ENCODE data around the gene RNF144B.

GRCh38 chr6:18390476-18390875 lies 3.3 kb downstream of the RNF144B start:
- TF ChIP-seq POLR2AphosphoS5 (IDR thresholded peaks at IDR 0.05; ENCODE audit: low read depth, low read length) = no peak
- no peak for TF ChIP-seq TCF12 (IDR thresholded peaks at IDR 0.05; ENCODE audit: low read depth, low read length)
- TF ChIP-seq USF2 (IDR thresholded peaks at IDR 0.05; ENCODE audit: low read length) = no peak
- no peak for TF ChIP-seq CTCF (IDR thresholded peaks at IDR 0.05; ENCODE audit: control extremely low read depth in 1 of 3, insufficient read depth in 1 of 3, low read depth in 1 of 3, low read length in 3 of 3)
- no peak for TF ChIP-seq SP1 (IDR thresholded peaks at IDR 0.05; ENCODE audit: low read depth, low read length)
- TF ChIP-seq MAX (IDR thresholded peaks at IDR 0.05) = no peak
- no peak for TF ChIP-seq YY1 (IDR thresholded peaks at IDR 0.05; ENCODE audit: low read depth, low read length)
- TF ChIP-seq ZNF274 (IDR thresholded peaks at IDR 0.05; ENCODE audit: borderline replicate concordance, extremely low read depth, low read length) = no peak
- no peak for TF ChIP-seq EGR1 (IDR thresholded peaks at IDR 0.05; ENCODE audit: borderline replicate concordance, low read depth, low read length)
- no peak for TF ChIP-seq EZH2 (IDR thresholded peaks at IDR 0.05; ENCODE audit: low read depth, low read length, severe bottlenecking)
- no peak for TF ChIP-seq ATF3 (IDR thresholded peaks at IDR 0.05; ENCODE audit: insufficient read depth, low read depth, low read length)
- no peak for TF ChIP-seq BRCA1 (IDR thresholded peaks at IDR 0.05; ENCODE audit: low read depth, low read length)

All from H1 (cell line).